ENCODE data around the gene TTC21B. TPM values are rescaled to one million over a fixed set of nuclear protein-coding genes. Genes with fewer than 3 reads are reported as not detected.
"Not testable (repeated sequence)": the region's sequence is repeated elsewhere in the genome, so short reads cannot be mapped to it uniquely, and the experiment has no call there.

The TTC21B gene
- polyA plus RNA-seq (2012; ENCODE audit: low read depth, missing spikeins), result 5.0 TPM

DNA sequence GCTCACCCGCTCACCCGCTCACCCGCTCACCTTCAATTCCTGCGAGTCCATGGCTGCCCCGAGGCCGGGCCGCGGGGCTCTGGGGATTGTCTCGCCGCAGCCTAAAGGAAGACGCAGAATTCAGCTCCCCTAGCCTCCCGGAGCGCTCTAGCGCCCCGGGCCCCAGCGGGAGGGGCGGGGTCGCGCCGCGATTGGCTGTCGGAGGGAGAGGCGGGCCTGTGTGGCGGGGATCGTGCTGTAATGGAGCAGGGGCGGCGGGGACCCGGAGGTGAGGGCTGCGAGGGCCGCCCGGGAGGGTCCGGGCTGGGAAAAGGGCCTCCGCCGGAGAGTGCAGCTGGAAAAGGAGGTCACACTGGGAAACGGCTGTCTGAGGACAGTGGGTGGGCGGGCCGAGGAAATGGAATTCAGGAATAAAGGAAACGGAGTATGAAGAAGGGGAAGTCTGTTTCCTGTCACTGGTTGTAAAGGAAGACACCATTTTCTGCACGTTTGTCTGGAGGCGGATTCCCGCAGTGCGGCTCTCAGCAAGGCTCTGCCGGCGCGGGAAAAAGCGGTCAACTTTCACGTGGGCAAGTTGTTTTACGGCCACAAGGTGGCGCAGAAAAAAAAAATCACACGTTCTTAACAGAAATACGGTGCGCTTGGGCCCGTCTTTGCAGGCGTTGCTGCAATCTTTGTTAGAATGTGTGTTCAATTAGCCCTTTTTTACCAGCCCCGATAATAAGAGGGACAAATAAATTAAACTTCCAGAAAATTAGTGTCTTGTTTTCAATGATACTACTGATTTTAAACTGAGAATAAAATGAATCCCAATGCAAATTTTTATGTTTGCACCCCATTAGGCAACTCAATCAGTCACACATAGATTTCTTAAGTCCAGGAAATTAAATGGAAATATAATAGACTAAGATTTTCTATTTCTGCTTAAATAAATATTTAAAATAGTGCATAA lies at the start of gene TTC21B:
TSS of gene TTC21B (minus strand) at position 122 of the 952 bp plus-strand sequence. CDS start at position 51, 71 bp downstream.
- FAIRE-seq (peak; percentile 93), DNase-seq (ENCODE audit: insufficient read length, low spot score) (peak; percentile 85)
- TF ChIP-seq TAF1 (IDR thresholded peaks at IDR 0.05; ENCODE audit: low read depth, low read length) (peak; percentile 37; the same call in 1 of the 2 replicates), SPI1 (IDR thresholded peaks at IDR 0.05; ENCODE audit: low read depth, low read length) (peak; percentile 46; the same call in 1 of the 2 replicates), PAX5 (IDR thresholded peaks at IDR 0.05; ENCODE audit: insufficient read depth, low read length, severe bottlenecking) (no peak), POLR2AphosphoS5 (IDR thresholded peaks at IDR 0.05; ENCODE audit: low read depth, low read length) (peak; percentile 59; the same call in 1 of the 2 replicates), POLR2A (IDR thresholded peaks at IDR 0.05; ENCODE audit: low read depth, low read length) (peak; percentile 59; the same call in 1 of the 2 replicates)

DNA sequence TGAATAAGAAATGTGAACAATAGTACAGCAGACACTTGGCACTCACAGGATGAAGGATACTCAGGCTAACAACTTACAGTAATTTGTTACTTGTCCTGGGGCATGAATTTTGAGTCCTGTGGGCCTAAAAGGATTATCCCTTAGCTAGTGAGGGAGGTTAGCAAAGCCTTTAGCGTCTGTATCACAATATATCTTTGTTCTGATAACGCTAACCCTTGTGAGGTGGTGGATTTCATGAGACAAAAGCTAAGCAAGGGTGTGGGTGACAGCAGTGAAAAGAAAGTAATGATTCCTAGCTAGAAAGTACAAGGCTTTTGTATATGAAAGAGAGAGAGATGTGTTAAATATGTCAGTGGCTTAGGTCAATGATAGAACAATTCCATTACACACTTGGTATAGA lies 46.8 kb upstream of the TTC21B start:
- no peak for TF ChIP-seq POLR2A (IDR thresholded peaks at IDR 0.05; ENCODE audit: low read depth, low read length)
- TF ChIP-seq SPI1 (IDR thresholded peaks at IDR 0.05; ENCODE audit: low read depth, low read length), result no peak
- no peak for TF ChIP-seq POU2F2 (IDR thresholded peaks at IDR 0.05; ENCODE audit: low read depth, low read length)
- no peak for TF ChIP-seq TAF1 (IDR thresholded peaks at IDR 0.05; ENCODE audit: low read depth, low read length)
- TF ChIP-seq PAX5 (IDR thresholded peaks at IDR 0.05; ENCODE audit: insufficient read depth, low read length, severe bottlenecking), result no peak
- no peak for TF ChIP-seq POLR2AphosphoS5 (IDR thresholded peaks at IDR 0.05; ENCODE audit: low read depth, low read length)
- DNase-seq (ENCODE audit: insufficient read length, low spot score), result no peak
- no peak for FAIRE-seq

DNA sequence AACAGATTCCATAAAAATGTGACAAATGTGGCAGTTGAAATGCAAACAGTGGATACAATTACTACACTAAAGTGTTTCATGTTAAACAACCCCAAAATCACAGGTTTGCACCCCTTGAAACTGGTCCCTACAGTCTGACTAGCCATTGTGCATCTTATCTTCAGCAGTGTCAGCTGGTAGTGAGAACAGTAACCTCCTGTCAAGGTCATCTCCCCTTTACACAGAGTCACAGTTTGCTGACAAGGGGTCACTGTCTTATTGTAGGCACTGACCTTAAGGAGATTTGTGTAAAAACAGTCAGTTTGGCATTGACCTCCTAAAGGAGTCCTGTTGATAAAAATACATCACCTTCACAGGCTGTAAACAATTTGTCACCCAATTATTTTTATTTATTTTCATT lies 37.3 kb upstream of the TTC21B start:
- DNase-seq (ENCODE audit: insufficient read length, low spot score) (no peak), FAIRE-seq (no peak)
- TF ChIP-seq POU2F2 (IDR thresholded peaks at IDR 0.05; ENCODE audit: low read depth, low read length), result no peak

DNA sequence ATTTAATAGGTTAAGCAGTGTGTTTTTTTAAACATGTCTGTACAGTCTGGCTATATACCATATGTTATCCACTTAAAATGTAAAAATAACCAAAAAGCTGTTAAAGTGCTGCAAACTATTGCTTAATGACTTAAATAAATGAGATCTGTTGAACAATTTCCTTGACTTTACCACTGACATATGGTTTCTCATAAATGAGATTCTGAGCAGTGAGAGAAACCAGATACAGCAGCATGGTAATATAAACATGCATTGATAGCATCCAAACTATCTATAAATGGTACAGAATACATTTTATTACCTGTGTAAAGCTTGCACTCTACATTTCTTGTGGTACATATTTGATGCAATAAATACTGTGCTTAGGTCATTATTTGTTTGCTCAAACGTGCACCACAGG lies 36.3 kb upstream of the TTC21B start:
- DNase-seq (ENCODE audit: insufficient read length, low spot score), result no peak
- no peak for FAIRE-seq

DNA sequence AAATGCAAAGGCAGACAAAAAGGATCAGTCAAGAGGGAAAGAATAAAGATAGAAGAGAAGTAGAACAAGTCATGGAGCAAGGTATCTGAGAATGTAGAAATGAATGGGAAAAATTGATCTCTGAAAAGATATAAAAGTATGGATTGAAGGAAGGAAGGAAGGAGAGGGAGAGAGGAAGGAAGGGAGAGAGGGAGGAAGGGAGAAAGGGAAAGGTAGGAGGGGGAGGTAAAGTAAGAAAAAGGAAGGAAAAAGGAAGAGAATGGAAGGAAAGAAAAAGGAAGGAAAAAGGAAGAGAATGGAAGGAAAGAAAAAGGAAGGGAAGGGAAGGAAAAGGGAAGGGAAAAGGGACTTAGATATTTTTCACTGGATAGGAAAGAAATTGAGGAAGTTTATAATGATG lies 31.5 kb upstream of the TTC21B start:
- FAIRE-seq (no peak), DNase-seq (ENCODE audit: insufficient read length, low spot score) (no peak)
- TF ChIP-seq POU2F2 (IDR thresholded peaks at IDR 0.05; ENCODE audit: low read depth, low read length) (no peak), PAX5 (IDR thresholded peaks at IDR 0.05; ENCODE audit: insufficient read depth, low read length, severe bottlenecking) (no peak), SPI1 (IDR thresholded peaks at IDR 0.05; ENCODE audit: low read depth, low read length) (no peak), POLR2A (IDR thresholded peaks at IDR 0.05; ENCODE audit: low read depth, low read length) (no peak), TAF1 (IDR thresholded peaks at IDR 0.05; ENCODE audit: low read depth, low read length) (no peak), POLR2AphosphoS5 (IDR thresholded peaks at IDR 0.05; ENCODE audit: low read depth, low read length) (no peak)

More for the DNA sequence above, 36.3 kb upstream of the TTC21B start:
- TF ChIP-seq POLR2A (IDR thresholded peaks at IDR 0.05; ENCODE audit: low read depth, low read length) (no peak), TAF1 (IDR thresholded peaks at IDR 0.05; ENCODE audit: low read depth, low read length) (no peak), POU2F2 (IDR thresholded peaks at IDR 0.05; ENCODE audit: low read depth, low read length) (no peak), PAX5 (IDR thresholded peaks at IDR 0.05; ENCODE audit: insufficient read depth, low read length, severe bottlenecking) (no peak), POLR2AphosphoS5 (IDR thresholded peaks at IDR 0.05; ENCODE audit: low read depth, low read length) (no peak), SPI1 (IDR thresholded peaks at IDR 0.05; ENCODE audit: low read depth, low read length) (no peak)

DNA sequence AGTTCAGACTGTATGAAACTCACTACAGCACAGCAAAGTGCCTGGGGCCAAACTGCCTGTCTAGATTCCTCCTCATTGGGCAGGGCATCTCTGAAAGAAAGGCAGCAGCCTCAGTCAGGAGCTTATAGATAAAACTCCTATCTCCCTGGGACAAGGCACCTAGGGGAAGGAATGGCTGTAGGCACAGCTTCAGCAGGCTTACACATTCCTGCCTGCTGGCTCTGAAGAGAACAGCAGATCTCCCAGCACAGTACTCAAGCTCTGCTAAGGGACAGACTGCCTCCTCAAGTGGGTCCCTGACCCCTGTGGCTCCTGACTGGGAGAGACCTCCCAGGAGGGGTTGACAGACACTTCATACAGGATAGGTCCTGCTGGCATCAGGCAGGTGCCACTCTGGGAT lies 18.6 kb upstream of the TTC21B start:
- FAIRE-seq; DNase-seq (ENCODE audit: insufficient read length, low spot score): not testable (repeated sequence)

DNA sequence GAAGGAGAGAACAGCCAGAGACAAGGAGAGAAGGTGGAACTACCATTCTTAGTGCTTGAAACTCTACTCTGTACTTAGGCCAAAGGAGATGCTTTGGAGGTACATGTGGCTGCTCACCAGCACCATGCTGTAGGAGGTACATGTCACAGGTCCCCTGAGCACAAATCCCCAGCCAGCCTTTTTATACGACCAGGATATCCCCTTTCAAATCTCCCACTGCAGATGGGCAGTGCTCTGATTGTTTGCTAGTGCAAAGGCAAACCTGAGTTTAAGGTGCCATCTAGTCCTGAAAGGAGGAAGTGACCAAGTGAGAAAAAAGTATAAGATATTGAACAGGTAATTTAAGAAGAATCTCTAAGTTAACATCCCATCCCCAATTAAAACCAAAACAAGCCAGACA lies 17.1 kb upstream of the TTC21B start:
- no peak for FAIRE-seq
- TF ChIP-seq POLR2AphosphoS5 (IDR thresholded peaks at IDR 0.05; ENCODE audit: low read depth, low read length), result no peak
- TF ChIP-seq POLR2A (IDR thresholded peaks at IDR 0.05; ENCODE audit: low read depth, low read length), result no peak
- no peak for TF ChIP-seq TAF1 (IDR thresholded peaks at IDR 0.05; ENCODE audit: low read depth, low read length)
- no peak for TF ChIP-seq PAX5 (IDR thresholded peaks at IDR 0.05; ENCODE audit: insufficient read depth, low read length, severe bottlenecking)
- no peak for TF ChIP-seq SPI1 (IDR thresholded peaks at IDR 0.05; ENCODE audit: low read depth, low read length)
- TF ChIP-seq POU2F2 (IDR thresholded peaks at IDR 0.05; ENCODE audit: low read depth, low read length), result no peak
- DNase-seq (ENCODE audit: insufficient read length, low spot score), result no peak

DNA sequence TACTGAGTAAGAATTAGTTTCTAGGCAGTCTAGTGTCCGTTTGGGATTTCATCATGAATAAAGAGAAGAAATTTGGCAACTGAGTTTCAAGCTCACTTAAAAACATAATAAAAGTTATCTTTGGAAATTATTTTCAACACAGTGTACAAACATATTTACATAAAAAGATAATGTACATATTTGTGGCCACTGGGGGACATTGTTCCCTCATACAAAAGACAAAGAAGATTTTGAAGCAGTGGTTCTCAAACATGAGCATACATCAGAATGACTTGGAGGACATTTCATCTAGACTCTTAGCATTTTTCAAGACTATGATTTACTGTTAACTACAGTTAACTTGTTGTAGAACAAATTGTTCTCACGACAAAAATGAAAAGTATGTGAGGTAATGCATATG lies 15.7 kb upstream of the TTC21B start:
- TF ChIP-seq POLR2A (IDR thresholded peaks at IDR 0.05; ENCODE audit: low read depth, low read length) (no peak), PAX5 (IDR thresholded peaks at IDR 0.05; ENCODE audit: insufficient read depth, low read length, severe bottlenecking) (no peak), POLR2AphosphoS5 (IDR thresholded peaks at IDR 0.05; ENCODE audit: low read depth, low read length) (no peak)
- FAIRE-seq (no peak), DNase-seq (ENCODE audit: insufficient read length, low spot score) (no peak)

DNA sequence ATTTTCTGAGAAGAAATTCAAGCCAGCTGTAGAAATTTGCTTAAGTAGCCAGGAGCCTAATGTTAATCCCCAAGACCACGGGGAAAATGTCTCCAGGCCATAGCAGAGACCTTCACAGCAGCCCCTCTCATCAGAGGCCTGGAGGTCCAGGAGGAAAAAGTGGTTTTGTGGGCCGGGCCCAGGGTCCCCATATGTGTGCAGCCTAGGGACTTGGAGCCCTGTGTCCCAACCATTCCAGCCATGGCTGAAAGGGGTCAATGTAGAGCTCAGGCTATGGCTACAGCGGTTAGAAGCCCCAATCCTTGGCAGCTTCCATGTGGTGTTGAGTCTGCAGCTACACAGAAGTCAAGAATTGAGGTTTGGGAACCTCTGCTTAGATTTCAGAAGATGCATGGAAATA lies 14.2 kb upstream of the TTC21B start:
- DNase-seq (ENCODE audit: insufficient read length, low spot score) (no peak), FAIRE-seq (no peak)
- TF ChIP-seq SPI1 (IDR thresholded peaks at IDR 0.05; ENCODE audit: low read depth, low read length), result no peak

DNA sequence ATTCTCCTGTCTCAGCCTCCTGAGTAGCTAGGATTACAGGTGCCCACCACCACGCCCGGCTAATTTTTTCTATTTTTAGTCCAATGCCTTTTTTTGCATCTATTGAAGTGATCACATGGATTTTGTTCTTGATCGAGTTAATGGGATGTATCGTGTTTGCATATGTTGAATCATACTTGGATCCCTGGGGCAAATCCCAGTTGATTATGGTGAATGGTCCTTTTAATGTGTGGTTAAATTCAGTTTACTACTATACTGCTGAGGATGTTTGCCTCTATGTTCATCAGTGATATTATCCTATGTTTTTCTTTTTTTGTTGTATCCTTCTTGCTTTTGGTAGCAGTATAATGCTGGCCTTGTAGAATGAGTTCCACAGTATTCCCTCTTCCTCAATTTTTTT lies 8.2 kb upstream of the TTC21B start:
- no peak for TF ChIP-seq TAF1 (IDR thresholded peaks at IDR 0.05; ENCODE audit: low read depth, low read length)
- no peak for TF ChIP-seq SPI1 (IDR thresholded peaks at IDR 0.05; ENCODE audit: low read depth, low read length)
- TF ChIP-seq POU2F2 (IDR thresholded peaks at IDR 0.05; ENCODE audit: low read depth, low read length), result no peak
- no peak for TF ChIP-seq PAX5 (IDR thresholded peaks at IDR 0.05; ENCODE audit: insufficient read depth, low read length, severe bottlenecking)
- TF ChIP-seq POLR2A (IDR thresholded peaks at IDR 0.05; ENCODE audit: low read depth, low read length), result no peak
- no peak for TF ChIP-seq POLR2AphosphoS5 (IDR thresholded peaks at IDR 0.05; ENCODE audit: low read depth, low read length)
- DNase-seq (ENCODE audit: insufficient read length, low spot score) (no peak), FAIRE-seq (no peak)

Measured in GM12891 (cell line).